ENCODE data around the gene DCLK3. TPM values are rescaled to one million over a fixed set of nuclear protein-coding genes. Genes with fewer than 3 reads are reported as not detected.

The DCLK3 gene
- total RNA-seq, 1 experiment from 2014 or later, result not detected

DNA sequence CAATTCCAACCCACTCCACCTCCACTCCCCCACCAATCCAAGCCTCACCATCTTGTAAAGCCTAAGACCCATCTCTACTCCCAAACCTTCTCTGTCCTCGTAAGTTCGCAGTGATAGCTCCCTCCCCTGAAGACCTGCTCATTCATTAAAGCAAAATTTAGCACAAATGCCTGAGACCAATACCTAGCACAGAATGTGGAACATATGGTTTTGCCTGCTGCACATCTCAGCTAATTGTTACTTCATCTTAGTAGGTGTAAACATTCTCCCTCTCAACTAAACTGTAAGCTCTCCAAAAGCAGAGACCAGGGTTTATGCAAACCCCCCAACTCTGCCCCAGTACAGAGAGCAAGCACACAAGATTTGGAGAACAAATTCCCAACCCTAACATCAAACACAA, 20.5 kb downstream of the DCLK3 start:
- no peak for ATAC-seq
- H3K4me3 ChIP-seq (ENCODE audit: low read depth in 2 of 2, low read length in 2 of 2), result no peak overlapping the region
- H3K36me3 ChIP-seq (ENCODE audit: control insufficient read depth, insufficient read depth, low read length), result no peaks in the 10 kb centered on the region
- in situ Hi-C loops (cut with HindIII; ENCODE audit: low pct_unique_long_range_greater_than_20kb, low sequenced_read_pairs), result no loop called here
- no peak for DNase-seq (ENCODE audit: low read depth, low spot score)
- CTCF ChIA-PET, result no interaction called here
- POLR2A ChIA-PET, result no interaction called here
- H3K9me3 ChIP-seq (ENCODE audit: control insufficient read depth, insufficient read depth, low read depth, low read length), result no peaks in the 10 kb centered on the region
- TF ChIP-seq POLR2AphosphoS5 (IDR thresholded peaks at IDR 0.05; ENCODE audit: low read depth, low read length) (no peak), TCF7L2 (IDR thresholded peaks at IDR 0.05; ENCODE audit: low read depth, low read length) (no peak), SIN3A (IDR thresholded peaks at IDR 0.05; ENCODE audit: borderline replicate concordance, insufficient read depth, low read depth, low read length) (no peak)
- TF ChIP-seq, protein P1, sequence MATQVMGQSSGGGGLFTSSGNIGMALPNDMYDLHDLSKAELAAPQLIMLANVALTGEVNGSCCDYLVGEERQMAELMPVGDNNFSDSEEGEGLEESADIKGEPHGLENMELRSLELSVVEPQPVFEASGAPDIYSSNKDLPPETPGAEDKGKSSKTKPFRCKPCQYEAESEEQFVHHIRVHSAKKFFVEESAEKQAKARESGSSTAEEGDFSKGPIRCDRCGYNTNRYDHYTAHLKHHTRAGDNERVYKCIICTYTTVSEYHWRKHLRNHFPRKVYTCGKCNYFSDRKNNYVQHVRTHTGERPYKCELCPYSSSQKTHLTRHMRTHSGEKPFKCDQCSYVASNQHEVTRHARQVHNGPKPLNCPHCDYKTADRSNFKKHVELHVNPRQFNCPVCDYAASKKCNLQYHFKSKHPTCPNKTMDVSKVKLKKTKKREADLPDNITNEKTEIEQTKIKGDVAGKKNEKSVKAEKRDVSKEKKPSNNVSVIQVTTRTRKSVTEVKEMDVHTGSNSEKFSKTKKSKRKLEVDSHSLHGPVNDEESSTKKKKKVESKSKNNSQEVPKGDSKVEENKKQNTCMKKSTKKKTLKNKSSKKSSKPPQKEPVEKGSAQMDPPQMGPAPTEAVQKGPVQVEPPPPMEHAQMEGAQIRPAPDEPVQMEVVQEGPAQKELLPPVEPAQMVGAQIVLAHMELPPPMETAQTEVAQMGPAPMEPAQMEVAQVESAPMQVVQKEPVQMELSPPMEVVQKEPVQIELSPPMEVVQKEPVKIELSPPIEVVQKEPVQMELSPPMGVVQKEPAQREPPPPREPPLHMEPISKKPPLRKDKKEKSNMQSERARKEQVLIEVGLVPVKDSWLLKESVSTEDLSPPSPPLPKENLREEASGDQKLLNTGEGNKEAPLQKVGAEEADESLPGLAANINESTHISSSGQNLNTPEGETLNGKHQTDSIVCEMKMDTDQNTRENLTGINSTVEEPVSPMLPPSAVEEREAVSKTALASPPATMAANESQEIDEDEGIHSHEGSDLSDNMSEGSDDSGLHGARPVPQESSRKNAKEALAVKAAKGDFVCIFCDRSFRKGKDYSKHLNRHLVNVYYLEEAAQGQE (IDR thresholded peaks at IDR 0.05; ENCODE audit: insufficient read depth in 1 of 2, low read depth in 2 of 2, low read length in 1 of 2), result no peak
- TF ChIP-seq, protein P2, sequence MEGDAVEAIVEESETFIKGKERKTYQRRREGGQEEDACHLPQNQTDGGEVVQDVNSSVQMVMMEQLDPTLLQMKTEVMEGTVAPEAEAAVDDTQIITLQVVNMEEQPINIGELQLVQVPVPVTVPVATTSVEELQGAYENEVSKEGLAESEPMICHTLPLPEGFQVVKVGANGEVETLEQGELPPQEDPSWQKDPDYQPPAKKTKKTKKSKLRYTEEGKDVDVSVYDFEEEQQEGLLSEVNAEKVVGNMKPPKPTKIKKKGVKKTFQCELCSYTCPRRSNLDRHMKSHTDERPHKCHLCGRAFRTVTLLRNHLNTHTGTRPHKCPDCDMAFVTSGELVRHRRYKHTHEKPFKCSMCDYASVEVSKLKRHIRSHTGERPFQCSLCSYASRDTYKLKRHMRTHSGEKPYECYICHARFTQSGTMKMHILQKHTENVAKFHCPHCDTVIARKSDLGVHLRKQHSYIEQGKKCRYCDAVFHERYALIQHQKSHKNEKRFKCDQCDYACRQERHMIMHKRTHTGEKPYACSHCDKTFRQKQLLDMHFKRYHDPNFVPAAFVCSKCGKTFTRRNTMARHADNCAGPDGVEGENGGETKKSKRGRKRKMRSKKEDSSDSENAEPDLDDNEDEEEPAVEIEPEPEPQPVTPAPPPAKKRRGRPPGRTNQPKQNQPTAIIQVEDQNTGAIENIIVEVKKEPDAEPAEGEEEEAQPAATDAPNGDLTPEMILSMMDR (IDR thresholded peaks at IDR 0.05), result no peak
- H3K27me3 ChIP-seq (ENCODE audit: control insufficient read depth, insufficient read depth, low read length), result no peaks in the 10 kb centered on the region
- no TSS peak for BruUV-seq (replicated peaks)
- H3K27ac ChIP-seq (ENCODE audit: low read length), result no peak overlapping the region
- no peaks in the 10 kb centered on the region for H3K4me1 ChIP-seq (ENCODE audit: control insufficient read depth, insufficient read depth, low read length)
- intact Hi-C loops (cut with micrococcal nuclease; ENCODE audit: unreplicated experiment), result no loop called here

DNA sequence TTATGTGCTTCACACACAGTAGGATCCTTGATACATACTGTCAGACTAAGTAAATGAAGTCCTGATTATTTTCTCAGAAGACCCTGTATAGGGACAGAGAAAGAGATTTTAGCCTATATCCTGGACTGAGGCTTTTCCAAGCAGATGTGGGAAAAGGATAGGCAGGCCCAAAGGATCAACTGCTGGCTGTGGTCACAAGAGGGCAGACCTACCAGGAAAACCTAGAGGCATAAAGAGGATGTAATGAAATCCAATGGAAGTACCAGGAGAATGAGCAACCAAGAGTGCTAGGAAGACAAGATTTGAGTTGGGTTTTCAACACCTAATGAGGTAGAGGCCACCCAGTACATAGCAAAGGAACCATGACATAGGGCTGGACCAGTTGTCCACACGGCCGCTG, 23.1 kb downstream of the DCLK3 start:
- BruUV-seq (replicated peaks), result no TSS peak
- ChIA-PET POLR2A (no interaction called here), CTCF (no interaction called here)
- ATAC-seq, result no peak
- no peak overlapping the region for H3K27ac ChIP-seq (ENCODE audit: low read length)
- in situ Hi-C loops (cut with HindIII; ENCODE audit: low pct_unique_long_range_greater_than_20kb, low sequenced_read_pairs), result no loop called here
- intact Hi-C loops (cut with micrococcal nuclease; ENCODE audit: unreplicated experiment), result no loop called here
- H3K4me1 ChIP-seq (ENCODE audit: control insufficient read depth, insufficient read depth, low read length), result no peaks in the 10 kb centered on the region
- TF ChIP-seq TCF7L2 (IDR thresholded peaks at IDR 0.05; ENCODE audit: low read depth, low read length), result no peak
- TF ChIP-seq, protein P2 (IDR thresholded peaks at IDR 0.05), result peak; percentile 19; the same call in 1 of the 2 replicates
- DNase-seq (ENCODE audit: low read depth, low spot score), result no peak
- no peaks in the 10 kb centered on the region for H3K36me3 ChIP-seq (ENCODE audit: control insufficient read depth, insufficient read depth, low read length)
- no peaks in the 10 kb centered on the region for H3K9me3 ChIP-seq (ENCODE audit: control insufficient read depth, insufficient read depth, low read depth, low read length)
- no peak overlapping the region for H3K4me3 ChIP-seq (ENCODE audit: low read depth in 2 of 2, low read length in 2 of 2)
- no peaks in the 10 kb centered on the region; the same call in 1 of the 2 replicates for H3K27me3 ChIP-seq (ENCODE audit: control insufficient read depth, insufficient read depth, low read length)

DNA sequence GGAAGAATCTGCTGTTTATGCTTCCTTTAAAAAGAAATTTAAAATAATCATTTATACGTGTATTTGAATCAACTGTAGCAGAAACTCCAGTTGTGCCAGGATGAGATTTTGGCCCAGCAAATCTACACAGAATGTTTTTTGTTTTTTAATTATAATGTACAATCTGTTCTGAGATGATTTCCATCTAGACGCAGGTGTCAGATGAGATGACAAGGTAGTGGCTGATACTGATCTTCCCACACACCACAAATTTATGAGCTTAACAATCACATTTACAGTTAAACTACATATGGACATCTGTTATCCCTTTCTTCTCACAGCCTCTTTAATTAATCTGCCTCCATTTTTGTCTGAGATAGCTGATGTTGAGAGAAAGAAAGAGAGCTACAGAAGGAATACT, 23.6 kb downstream of the DCLK3 start:
- BruUV-seq (replicated peaks), result no TSS peak
- ChIA-PET POLR2A (no interaction called here), CTCF (no interaction called here)
- no peak overlapping the region for H3K4me3 ChIP-seq (ENCODE audit: low read depth in 2 of 2, low read length in 2 of 2)
- TF ChIP-seq, protein P2 (IDR thresholded peaks at IDR 0.05), result no peak
- TF ChIP-seq TCF7L2 (IDR thresholded peaks at IDR 0.05; ENCODE audit: low read depth, low read length) (no peak), SIN3A (IDR thresholded peaks at IDR 0.05; ENCODE audit: borderline replicate concordance, insufficient read depth, low read depth, low read length) (no peak), POLR2AphosphoS5 (IDR thresholded peaks at IDR 0.05; ENCODE audit: low read depth, low read length) (no peak)
- TF ChIP-seq, protein P1 (IDR thresholded peaks at IDR 0.05; ENCODE audit: insufficient read depth in 1 of 2, low read depth in 2 of 2, low read length in 1 of 2), result no peak
- intact Hi-C loops (cut with micrococcal nuclease; ENCODE audit: unreplicated experiment), result no loop called here
- no peaks in the 10 kb centered on the region for H3K36me3 ChIP-seq (ENCODE audit: control insufficient read depth, insufficient read depth, low read length)
- no peak overlapping the region for H3K27ac ChIP-seq (ENCODE audit: low read length)
- no peaks in the 10 kb centered on the region; the same call in 1 of the 2 replicates for H3K27me3 ChIP-seq (ENCODE audit: control insufficient read depth, insufficient read depth, low read length)
- H3K9me3 ChIP-seq (ENCODE audit: control insufficient read depth, insufficient read depth, low read depth, low read length), result no peaks in the 10 kb centered on the region
- H3K4me1 ChIP-seq (ENCODE audit: control insufficient read depth, insufficient read depth, low read length), result no peaks in the 10 kb centered on the region
- no peak for ATAC-seq
- DNase-seq (ENCODE audit: low read depth, low spot score), result no peak
- in situ Hi-C loops (cut with HindIII; ENCODE audit: low pct_unique_long_range_greater_than_20kb, low sequenced_read_pairs), result no loop called here
